Measurements from ENCODE around the gene KCTD6.

GRCh38 chr3:58528629-58529028 is 36.7 kb downstream of the KCTD6 start:
- TF ChIP-seq CTCF (IDR thresholded peaks at IDR 0.05; ENCODE audit: low read depth, low read length): no peak
- no peak for TF ChIP-seq EZH2phosphoT487 (IDR thresholded peaks at IDR 0.05; ENCODE audit: low read depth)
